Daoy (cell line): ENCODE measurements around the gene THSD7A. TPM values are rescaled to one million over a fixed set of nuclear protein-coding genes. Genes with fewer than 3 reads are reported as not detected.

Source experiments
- DNase-seq: peaks from one replicate; pipeline ENCODE4 v3.0.0-alpha.2; 2015; ENCODE audit warnings: low read depth
- total RNA-seq: library from RNA; depleted of rRNA; stranded (reverse); fragments of >200 nt; shearing (Covaris generic); gene quantifications from 2 replicates; pipeline ENCODE4 v1.2.3, GENCODE V29; 2014

THSD7A gene
- total RNA-seq, 1 experiment from 2014 or later, result 0.11 TPM

GRCh38 chr7:11576310-11576709 lies 255.7 kb downstream of the THSD7A start:
- no peak for DNase-seq

GRCh38 chr7:11573128-11573750 lies 258.8 kb downstream of the THSD7A start:
- DNase-seq, result no peak

- no peak for DNase-seq
These were observed 261.0 kb downstream of the THSD7A start for GRCh38 chr7:11570922-11571550.

DNA sequence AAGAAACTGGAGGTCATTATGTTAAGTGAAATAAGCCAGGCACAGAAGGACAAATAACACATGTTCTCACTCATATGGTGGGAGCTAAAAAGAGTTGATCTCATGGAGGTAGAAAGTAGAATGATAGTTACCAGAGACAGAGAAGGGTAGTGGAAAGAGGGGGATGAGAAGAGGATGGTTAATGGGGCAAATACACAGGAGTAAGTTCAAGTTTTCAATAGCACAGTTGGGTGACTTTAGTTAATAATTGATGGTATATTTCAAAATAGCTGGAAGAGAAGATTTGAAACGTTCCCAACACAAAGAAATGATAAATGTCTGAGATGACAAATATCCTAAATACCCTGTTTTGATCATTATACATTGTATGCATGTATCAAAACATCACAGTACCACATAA lies 261.8 kb downstream of the THSD7A start:
- DNase-seq, result no peak

DNA sequence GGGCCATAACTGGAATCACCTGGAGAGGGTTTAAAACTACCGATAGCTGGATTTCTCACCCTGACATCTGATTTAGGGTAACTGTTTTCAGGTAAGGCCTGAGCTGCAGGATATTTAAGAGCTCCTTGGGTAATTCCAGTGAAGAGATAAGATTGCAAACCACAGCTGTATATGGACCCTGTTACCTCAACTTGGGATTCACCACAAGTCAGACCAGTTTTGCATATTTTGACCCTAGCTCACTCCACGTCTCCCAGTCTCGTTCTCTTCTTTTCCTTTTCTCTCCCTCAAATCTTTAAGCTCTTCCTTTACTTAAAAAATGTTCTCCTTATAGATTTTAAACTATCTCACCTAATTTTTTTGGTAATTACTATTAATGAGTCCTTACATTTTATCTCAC lies 264.4 kb downstream of the THSD7A start:
- DNase-seq, result no peak

DNA sequence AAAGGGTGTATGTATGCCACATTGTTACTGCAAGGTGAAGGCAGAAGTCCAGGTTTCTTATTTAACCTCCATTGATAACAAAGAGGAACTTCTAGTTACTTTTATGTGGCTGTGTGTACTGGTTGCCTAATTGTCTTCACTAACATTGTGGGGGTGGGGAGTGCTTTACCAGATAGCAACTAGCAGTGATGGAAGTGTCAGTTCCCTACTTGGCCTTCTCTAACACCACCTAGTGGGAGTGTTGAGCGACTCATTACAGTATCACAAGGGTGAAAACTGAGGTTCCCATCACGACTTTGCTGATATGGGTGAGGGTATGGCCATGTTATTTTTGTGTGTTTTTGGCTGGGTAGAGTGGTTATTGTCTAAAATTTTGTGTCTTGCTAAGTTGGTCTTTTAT lies 274.4 kb downstream of the THSD7A start:
- DNase-seq, result peak; percentile 22

DNA sequence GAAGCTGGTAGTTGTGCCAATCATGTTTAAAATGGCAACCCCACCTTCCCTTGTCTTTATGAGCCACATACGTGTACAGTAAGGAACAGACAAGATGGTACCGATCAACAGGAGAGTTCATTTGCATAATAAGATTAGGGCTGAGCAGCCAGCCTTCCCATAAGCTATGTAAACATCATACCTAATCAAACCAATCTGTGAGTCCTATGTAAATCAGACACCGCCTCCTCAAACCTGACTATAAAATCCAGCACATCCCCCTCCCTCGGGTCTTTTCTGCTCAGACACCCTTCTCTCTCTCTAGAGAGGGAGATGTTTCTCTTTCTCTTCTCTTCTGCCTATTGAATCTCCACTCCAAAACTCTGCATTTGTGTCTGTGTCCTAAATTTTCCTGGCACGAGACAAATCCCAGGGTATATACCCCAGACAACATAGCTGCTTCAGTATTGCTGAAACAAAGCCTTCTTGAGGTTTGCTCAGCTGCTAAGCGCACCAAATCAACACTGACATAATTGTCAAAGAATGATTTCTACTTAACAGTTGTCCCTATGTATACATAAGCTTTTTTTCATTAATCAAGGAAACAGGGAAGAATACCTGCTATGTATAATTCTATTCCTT lies 279.2 kb downstream of the THSD7A start:
- peak; percentile 2 for DNase-seq

- DNase-seq, result no peak
These were observed 280.5 kb downstream of the THSD7A start for GRCh38 chr7:11551470-11551869.

- no peak for DNase-seq
These were observed 283.5 kb downstream of the THSD7A start for GRCh38 chr7:11548532-11548931.

DNA sequence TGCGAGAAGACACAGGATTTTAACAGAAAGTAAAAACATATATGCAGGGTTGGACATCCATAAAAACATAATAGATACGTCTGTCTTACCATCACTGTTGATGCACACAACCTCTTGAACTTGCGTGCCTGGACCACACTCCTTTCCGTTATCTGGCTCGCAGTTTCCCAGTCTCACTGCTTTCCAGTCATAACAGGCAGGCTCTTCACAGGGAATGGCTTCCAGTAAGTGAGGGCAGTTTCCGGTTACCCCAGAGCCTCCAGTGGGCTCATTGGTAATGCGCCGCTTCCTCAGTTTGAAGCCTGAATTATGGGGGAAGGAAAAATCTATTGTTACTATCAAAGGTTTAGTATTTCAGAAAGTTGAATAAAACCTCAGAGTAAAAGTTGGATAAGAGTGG lies 290.7 kb downstream of the THSD7A start:
- DNase-seq, result peak; percentile 14

- peak; percentile 43 for DNase-seq
These were observed 291.7 kb downstream of the THSD7A start for GRCh38 chr7:11540271-11540761.

- DNase-seq, result no peak
These were observed 292.1 kb downstream of the THSD7A start for GRCh38 chr7:11539853-11540252.

DNA sequence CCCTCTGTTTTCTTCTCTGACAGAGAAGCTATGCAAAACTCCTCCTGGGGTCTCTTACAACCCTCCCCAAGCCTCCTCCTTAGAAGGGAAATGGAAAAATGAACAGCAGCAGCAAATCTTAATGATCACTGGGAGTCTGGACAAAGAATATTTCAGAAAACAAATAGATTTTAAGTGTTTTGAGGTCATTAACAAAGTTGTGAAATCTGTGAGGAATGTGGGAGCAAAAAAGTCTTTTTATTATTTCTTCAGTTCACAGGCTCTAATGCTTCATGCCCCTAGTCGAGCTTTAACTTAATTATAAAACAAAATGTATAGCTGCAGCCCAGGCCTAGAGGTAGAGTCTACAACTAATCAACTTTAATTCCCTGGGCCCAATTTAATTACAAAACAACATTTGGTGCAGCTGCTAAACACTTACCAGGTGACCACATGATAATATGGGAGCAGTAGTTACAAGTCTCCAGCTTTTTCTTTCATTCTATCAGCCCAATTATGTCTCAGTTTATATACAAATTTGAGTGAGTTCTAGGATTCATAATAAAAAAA lies 293.2 kb downstream of the THSD7A start:
- no peak for DNase-seq

DNA sequence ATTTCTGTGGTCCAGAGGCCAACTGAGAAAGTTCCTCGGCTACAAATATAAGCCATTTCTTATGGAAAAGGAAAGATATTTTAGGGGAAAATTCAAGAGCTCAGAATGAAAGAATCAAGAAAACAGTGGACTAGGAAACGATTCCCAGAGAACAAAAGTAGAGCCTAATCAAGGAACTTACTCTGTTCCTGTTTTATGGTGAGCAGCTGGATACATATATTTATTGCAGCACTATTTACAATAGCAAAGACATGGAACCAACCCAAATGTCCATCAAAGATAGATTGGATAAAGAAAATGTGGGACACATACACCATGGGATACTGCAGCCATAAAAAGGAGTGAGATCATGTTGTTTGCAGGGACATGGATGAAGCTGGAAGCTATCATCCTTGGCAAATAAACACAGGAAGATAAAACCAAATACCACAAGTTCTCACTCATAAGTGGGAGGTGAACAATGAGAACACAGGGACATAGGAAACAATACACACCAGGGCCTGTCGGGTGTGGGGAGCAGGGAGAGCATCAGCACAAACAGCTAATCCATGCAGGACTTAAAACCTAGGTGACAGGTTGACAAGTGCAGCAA lies 298.7 kb downstream of the THSD7A start:
- no peak for DNase-seq

DNA sequence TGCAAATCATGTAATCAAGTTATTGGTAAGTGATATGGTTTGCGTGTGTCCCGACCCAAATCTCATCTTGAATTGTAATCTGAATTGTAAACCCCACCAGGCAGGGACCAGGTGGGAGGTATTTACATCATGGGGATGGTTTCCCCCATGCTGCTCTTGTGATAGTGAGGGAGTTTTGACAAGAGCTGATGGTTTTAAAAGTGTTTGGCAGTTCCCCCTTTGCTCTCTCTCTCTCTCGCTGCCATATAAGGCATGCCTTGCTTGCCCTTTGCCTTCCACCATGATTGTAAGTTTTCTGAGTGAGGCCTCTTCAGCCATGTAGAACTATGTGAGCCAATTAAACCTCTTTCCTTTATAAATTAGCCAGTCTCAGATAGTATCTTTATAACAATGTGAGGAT lies 302.6 kb downstream of the THSD7A start:
- no peak for DNase-seq

DNA sequence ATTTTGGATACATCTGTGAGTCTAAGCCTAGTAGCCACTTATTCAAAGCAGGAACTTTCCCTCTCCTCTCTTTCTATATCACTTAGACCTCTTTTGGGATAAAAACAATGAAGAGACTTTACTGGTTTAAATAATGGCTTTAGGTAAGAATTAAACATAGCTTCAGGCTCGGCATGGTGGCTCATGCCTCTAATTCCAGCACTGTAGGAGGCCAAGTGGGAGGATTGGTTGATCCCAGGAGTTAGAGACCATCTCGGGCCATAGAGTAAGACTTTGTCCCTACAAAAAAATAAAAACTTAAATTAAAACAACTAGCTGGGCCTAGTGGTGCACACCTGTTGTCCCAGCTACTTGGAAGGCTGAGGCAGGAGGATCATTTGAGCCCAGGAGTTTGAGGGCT lies 304.3 kb downstream of the THSD7A start:
- no peak for DNase-seq

DNA sequence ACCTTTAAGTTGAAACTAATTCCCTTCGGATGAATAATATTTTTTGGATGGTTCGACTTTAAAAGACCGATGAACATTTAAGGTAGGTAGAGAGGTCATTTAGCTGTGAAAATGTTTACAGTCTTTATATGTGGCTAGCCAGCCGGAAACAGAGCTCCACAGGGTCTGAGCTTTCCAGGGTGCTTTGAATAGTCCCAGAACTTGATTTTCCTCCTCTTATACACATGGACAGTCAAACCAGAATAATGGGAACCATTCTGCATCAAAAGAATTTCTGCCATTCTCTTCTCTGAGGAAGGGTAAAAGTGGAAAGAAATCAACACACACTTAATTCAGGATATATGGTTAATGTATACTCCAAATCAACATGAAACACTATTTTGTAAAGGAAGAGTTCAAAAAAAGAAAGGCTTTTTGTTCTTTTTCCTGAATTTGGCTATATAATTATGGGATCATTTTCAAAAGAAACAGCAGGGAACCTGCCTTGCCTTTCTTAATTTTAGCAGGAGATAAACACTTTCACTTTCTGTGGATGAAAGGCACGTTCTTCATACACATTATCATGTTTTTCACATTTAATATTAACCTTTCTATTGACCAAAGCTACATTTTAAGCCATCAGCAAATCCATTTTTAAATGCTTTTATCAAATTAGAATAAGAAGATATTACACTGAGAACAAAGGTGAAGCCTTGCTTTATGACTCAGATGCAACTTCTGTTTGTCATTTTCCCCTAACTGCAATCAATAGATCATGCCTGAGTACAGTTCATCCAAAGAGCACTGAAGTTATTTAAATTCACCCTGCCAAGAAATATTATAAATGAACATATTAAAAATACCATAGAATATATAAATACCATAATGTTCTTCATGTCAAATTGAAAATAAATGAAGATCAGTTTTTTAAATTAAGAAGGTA lies 307.3 kb downstream of the THSD7A start:
- no peak for DNase-seq

- DNase-seq, result peak; percentile 15
These were observed 310.0 kb downstream of the THSD7A start for GRCh38 chr7:11521964-11522499.

DNA sequence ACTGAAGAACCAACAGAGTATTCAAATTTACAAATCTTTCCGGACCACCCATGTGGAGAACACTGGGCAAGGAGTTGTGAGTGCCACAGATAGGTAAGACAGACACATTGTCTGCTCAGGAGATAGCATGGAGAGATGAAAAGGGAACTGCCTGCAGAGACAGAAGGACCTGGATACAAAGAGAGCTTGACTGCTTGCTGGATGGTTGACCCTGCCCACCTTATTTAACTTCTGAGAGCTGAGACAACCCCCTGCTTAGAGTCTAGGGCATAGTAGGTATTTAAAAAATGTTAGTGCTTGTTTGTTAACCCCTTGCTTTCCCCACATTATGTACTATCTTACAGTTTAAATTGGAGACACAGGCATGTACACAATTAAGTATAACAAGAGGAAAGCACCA lies 314.1 kb downstream of the THSD7A start:
- DNase-seq, result no peak

DNA sequence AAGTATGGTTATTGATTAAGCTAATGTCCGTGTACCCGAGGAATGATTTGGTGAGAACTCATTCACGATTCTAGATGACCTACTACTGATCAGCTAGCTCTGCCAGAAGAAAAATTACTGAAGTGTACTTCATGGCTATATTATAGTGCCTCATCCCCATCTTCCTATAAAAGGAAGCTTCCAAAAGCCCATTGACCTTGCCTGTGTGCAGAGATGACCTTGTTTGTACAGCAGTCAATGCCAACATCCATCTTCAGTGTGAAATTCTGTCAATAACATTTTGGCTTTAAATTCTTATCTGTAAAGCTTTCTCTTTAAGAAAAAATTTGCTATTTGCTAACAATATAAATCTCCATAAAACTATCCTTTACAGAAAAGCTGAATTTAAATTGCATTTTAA lies 315.7 kb downstream of the THSD7A start:
- DNase-seq, result no peak

GRCh38 chr7:11513460-11513859 lies 318.5 kb downstream of the THSD7A start:
- no peak for DNase-seq
